ENCODE results near the gene OR52H1. TPM values are rescaled to one million over a fixed set of nuclear protein-coding genes. Genes with fewer than 3 reads are reported as not detected.

The OR52H1 gene
- total and polyA plus RNA-seq, 2 experiments from 2014 or later, result 0.28 TPM; not detected in 1

DNA sequence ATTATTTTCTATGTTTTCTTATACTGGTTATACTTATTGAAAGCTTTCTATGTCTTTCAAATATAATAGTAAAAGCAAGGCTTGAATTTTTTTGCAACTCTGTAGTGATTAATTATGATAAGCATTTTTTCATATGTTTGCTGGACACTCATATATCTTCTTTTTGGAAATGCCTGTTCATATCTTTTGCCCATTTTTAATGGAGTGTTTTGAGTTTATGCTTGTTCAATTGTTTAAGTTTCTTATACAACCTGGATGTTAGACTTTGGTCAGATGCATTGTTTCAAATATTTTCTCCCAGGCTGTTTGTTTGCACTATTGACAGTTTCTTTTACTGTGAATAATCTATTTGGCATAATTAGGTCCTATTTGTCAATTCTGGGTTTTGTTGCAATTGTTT is 11.9 kb downstream of the OR52H1 start:
- no peaks in the 10 kb centered on the region for H3K4me1 ChIP-seq (ENCODE audit: insufficient read depth)
- Mint-ChIP-seq H3K9me3 (peaks cover 3% of the 10 kb centered on the region; the same call in 1 of the 3 replicates), H3K4me1 (no peaks in the 10 kb centered on the region), H3K27ac (no peak overlapping the region), H3K36me3 (ENCODE audit: low read depth) (no peaks in the 10 kb centered on the region), H3K27me3 (ENCODE audit: insufficient read depth, low read depth, poor library complexity) (no peaks in the 10 kb centered on the region), H3K4me3 (no peak overlapping the region)
- H3K27me3 ChIP-seq (ENCODE audit: insufficient read depth), result no peaks in the 10 kb centered on the region
- no peaks in the 10 kb centered on the region for H3K79me2 ChIP-seq (replicated peaks; ENCODE audit: insufficient read depth)
- no peaks in the 10 kb centered on the region for H3K9me2 ChIP-seq (ENCODE audit: insufficient read depth)
- no peaks in the 10 kb centered on the region for H3K36me3 ChIP-seq (ENCODE audit: insufficient read depth)
- no peaks in the 10 kb centered on the region for H3F3A ChIP-seq (replicated peaks; ENCODE audit: low read depth)
- H3K27ac ChIP-seq (ENCODE audit: low read depth), result no peak overlapping the region
- H3K4me3 ChIP-seq, result no peak overlapping the region
- no peak overlapping the region for H2AFZ ChIP-seq
- ATAC-seq, result no peak
- TF ChIP-seq, protein P1, sequence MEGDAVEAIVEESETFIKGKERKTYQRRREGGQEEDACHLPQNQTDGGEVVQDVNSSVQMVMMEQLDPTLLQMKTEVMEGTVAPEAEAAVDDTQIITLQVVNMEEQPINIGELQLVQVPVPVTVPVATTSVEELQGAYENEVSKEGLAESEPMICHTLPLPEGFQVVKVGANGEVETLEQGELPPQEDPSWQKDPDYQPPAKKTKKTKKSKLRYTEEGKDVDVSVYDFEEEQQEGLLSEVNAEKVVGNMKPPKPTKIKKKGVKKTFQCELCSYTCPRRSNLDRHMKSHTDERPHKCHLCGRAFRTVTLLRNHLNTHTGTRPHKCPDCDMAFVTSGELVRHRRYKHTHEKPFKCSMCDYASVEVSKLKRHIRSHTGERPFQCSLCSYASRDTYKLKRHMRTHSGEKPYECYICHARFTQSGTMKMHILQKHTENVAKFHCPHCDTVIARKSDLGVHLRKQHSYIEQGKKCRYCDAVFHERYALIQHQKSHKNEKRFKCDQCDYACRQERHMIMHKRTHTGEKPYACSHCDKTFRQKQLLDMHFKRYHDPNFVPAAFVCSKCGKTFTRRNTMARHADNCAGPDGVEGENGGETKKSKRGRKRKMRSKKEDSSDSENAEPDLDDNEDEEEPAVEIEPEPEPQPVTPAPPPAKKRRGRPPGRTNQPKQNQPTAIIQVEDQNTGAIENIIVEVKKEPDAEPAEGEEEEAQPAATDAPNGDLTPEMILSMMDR (conservative IDR thresholded peaks at IDR 0.05; ENCODE audit: low read depth in 2 of 2), result no peak
- TF ChIP-seq EZH2phosphoT487 (IDR thresholded peaks at IDR 0.05; ENCODE audit: unreplicated experiment), result no peak
- TF ChIP-seq STAT1 (IDR thresholded peaks at IDR 0.05; ENCODE audit: unreplicated experiment), result no peak
- no peak for TF ChIP-seq NANOG (IDR thresholded peaks at IDR 0.05; ENCODE audit: borderline replicate concordance)
- no peak for TF ChIP-seq CREB1 (CRISPR knock-in tag; IDR thresholded peaks at IDR 0.05; ENCODE audit: low read depth)
- TF ChIP-seq, protein P2, sequence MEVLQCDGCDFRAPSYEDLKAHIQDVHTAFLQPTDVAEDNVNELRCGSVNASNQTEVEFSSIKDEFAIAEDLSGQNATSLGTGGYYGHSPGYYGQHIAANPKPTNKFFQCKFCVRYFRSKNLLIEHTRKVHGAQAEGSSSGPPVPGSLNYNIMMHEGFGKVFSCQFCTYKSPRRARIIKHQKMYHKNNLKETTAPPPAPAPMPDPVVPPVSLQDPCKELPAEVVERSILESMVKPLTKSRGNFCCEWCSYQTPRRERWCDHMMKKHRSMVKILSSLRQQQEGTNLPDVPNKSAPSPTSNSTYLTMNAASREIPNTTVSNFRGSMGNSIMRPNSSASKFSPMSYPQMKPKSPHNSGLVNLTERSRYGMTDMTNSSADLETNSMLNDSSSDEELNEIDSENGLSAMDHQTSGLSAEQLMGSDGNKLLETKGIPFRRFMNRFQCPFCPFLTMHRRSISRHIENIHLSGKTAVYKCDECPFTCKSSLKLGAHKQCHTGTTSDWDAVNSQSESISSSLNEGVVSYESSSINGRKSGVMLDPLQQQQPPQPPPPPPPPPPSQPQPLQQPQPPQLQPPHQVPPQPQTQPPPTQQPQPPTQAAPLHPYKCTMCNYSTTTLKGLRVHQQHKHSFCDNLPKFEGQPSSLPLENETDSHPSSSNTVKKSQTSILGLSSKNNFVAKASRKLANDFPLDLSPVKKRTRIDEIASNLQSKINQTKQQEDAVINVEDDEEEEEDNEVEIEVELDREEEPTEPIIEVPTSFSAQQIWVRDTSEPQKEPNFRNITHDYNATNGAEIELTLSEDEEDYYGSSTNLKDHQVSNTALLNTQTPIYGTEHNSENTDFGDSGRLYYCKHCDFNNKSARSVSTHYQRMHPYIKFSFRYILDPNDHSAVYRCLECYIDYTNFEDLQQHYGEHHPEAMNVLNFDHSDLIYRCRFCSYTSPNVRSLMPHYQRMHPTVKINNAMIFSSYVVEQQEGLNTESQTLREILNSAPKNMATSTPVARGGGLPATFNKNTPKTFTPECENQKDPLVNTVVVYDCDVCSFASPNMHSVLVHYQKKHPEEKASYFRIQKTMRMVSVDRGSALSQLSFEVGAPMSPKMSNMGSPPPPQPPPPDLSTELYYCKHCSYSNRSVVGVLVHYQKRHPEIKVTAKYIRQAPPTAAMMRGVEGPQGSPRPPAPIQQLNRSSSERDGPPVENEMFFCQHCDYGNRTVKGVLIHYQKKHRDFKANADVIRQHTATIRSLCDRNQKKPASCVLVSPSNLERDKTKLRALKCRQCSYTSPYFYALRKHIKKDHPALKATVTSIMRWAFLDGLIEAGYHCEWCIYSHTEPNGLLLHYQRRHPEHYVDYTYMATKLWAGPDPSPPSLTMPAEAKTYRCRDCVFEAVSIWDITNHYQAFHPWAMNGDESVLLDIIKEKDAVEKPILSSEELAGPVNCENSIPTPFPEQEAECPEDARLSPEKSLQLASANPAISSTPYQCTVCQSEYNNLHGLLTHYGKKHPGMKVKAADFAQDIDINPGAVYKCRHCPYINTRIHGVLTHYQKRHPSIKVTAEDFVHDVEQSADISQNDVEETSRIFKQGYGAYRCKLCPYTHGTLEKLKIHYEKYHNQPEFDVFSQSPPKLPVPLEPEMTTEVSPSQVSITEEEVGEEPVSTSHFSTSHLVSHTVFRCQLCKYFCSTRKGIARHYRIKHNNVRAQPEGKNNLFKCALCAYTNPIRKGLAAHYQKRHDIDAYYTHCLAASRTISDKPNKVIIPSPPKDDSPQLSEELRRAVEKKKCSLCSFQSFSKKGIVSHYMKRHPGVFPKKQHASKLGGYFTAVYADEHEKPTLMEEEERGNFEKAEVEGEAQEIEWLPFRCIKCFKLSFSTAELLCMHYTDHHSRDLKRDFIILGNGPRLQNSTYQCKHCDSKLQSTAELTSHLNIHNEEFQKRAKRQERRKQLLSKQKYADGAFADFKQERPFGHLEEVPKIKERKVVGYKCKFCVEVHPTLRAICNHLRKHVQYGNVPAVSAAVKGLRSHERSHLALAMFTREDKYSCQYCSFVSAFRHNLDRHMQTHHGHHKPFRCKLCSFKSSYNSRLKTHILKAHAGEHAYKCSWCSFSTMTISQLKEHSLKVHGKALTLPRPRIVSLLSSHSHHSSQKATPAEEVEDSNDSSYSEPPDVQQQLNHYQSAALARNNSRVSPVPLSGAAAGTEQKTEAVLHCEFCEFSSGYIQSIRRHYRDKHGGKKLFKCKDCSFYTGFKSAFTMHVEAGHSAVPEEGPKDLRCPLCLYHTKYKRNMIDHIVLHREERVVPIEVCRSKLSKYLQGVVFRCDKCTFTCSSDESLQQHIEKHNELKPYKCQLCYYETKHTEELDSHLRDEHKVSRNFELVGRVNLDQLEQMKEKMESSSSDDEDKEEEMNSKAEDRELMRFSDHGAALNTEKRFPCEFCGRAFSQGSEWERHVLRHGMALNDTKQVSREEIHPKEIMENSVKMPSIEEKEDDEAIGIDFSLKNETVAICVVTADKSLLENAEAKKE (CRISPR knock-in tag; IDR thresholded peaks at IDR 0.05), result no peak
- TF ChIP-seq POLR2AphosphoS5 (IDR thresholded peaks at IDR 0.05; ENCODE audit: low read depth), result no peak
- H4K20me1 ChIP-seq (replicated peaks; ENCODE audit: insufficient read depth), result no peaks in the 10 kb centered on the region
- no peak for DNase-seq (ENCODE audit: low spot score)
- no peak overlapping the region for H3K4me2 ChIP-seq
